Liver (tissue), 9 donors: Measurements from ENCODE around the gene RFPL3. TPM values are rescaled to one million over a fixed set of nuclear protein-coding genes. Genes with fewer than 3 reads are reported as not detected.

Source experiments
- DNase-seq: peaks from one replicate; pipeline ENCODE4 v3.0.0-alpha.2; 2017; ENCODE audit warnings: low spot score
- H3K27ac ChIP-seq, 2 donors: one replicate each; pipeline ENCODE4 v1.7.0; 2013; ENCODE audit warnings: inconsistent platforms in 2 of 2, low read length in 2 of 2, control low read depth in 1 of 2, low read depth in 1 of 2, mild to moderate bottlenecking in 1 of 2
- H3K27me3 ChIP-seq, 4 donors: one replicate each; pipeline versions ENCODE4 v1.6.1 to v1.7.0; 2013; ENCODE audit warnings: low read length in 3 of 4, inconsistent platforms in 1 of 4, mild to moderate bottlenecking in 1 of 4, moderate library complexity in 1 of 4; ENCODE audit not compliant: control insufficient read depth in 4 of 4, insufficient read depth in 4 of 4
- H3K36me3 ChIP-seq, 4 donors: one replicate each; pipeline versions ENCODE4 v1.6.1 to v1.7.0; 2013; ENCODE audit warnings: low read length in 3 of 4, mild to moderate bottlenecking in 3 of 4, low read depth in 1 of 4, moderate library complexity in 1 of 4; ENCODE audit not compliant: control insufficient read depth in 4 of 4, insufficient read depth in 3 of 4
- H3K4me1 ChIP-seq, 4 donors: one replicate each; pipeline versions ENCODE4 v1.6.1 to v1.7.0; 2013; ENCODE audit warnings: low read length in 3 of 4, mild to moderate bottlenecking in 3 of 4, moderate library complexity in 1 of 4; ENCODE audit not compliant: control insufficient read depth in 4 of 4, insufficient read depth in 4 of 4
- H3K4me3 ChIP-seq, 3 donors: one replicate each; pipeline versions ENCODE4 v1.6.1 to v1.7.0; 2013; ENCODE audit warnings: low read length in 3 of 3, control low read depth in 1 of 3, low read depth in 1 of 3, mild to moderate bottlenecking in 1 of 3
- H3K9ac ChIP-seq, 2 donors: one replicate each; pipeline ENCODE4 v1.7.0; 2013; ENCODE audit warnings: low read length in 2 of 2, mild to moderate bottlenecking in 2 of 2, moderate library complexity in 2 of 2, control low read depth in 1 of 2, low read depth in 1 of 2
- H3K9me3 ChIP-seq, 4 donors: one replicate each; pipeline versions ENCODE4 v1.6.1 to v1.7.0; 2013; ENCODE audit warnings: low read length in 3 of 4; ENCODE audit not compliant: control insufficient read depth in 4 of 4
- EGR1 ChIP-seq, 2 donors: IDR thresholded peaks; 2 replicates each; pipeline ENCODE4 v1.6.1; 2016 to 2018; ENCODE audit warnings: antibody characterized with exemption in 2 of 2, low read depth in 2 of 2
- FOXA1 ChIP-seq: IDR thresholded peaks from 2 replicates; pipeline ENCODE4 v1.6.1; 2016; ENCODE audit warnings: antibody characterized with exemption
- FOXA2 ChIP-seq: IDR thresholded peaks from 2 replicates; pipeline ENCODE4 v1.6.1; 2016; ENCODE audit warnings: antibody characterized with exemption
- GABPA ChIP-seq, 2 donors: IDR thresholded peaks in 1 of 2; conservative IDR thresholded peaks in 1 of 2; 2 replicates each; pipeline ENCODE4 v1.6.1; 2016; ENCODE audit warnings: antibody characterized with exemption in 2 of 2, mild to moderate bottlenecking in 1 of 2, moderate library complexity in 1 of 2
- HNF4A ChIP-seq, 2 donors: conservative IDR thresholded peaks; 2 replicates each; pipeline ENCODE4 v1.6.1; 2016; ENCODE audit warnings: antibody characterized with exemption in 2 of 2, mild to moderate bottlenecking in 2 of 2
- HNF4G ChIP-seq: IDR thresholded peaks from 2 replicates; pipeline ENCODE4 v1.6.1; 2016; ENCODE audit warnings: antibody characterized with exemption
- JUND ChIP-seq, 2 donors: IDR thresholded peaks; 2 replicates each; pipeline ENCODE4 v1.6.1; 2016; ENCODE audit warnings: antibody characterized with exemption in 2 of 2
- NR2F2 ChIP-seq: IDR thresholded peaks from 2 replicates; pipeline ENCODE4 v1.6.1; 2016; ENCODE audit warnings: antibody characterized with exemption
- RAD21 ChIP-seq, 2 donors: IDR thresholded peaks; 2 replicates each; pipeline ENCODE4 v1.6.1; 2016; ENCODE audit warnings: antibody characterized with exemption in 2 of 2, mild to moderate bottlenecking in 2 of 2
- RXRA ChIP-seq, 2 donors: IDR thresholded peaks; 2 replicates each; pipeline ENCODE4 v1.6.1; 2017 to 2018; ENCODE audit warnings: antibody characterized with exemption in 2 of 2, mild to moderate bottlenecking in 1 of 2
- SP1 ChIP-seq: IDR thresholded peaks from 2 replicates; pipeline ENCODE4 v1.6.1; 2018; ENCODE audit warnings: antibody characterized with exemption, mild to moderate bottlenecking
- TAF1 ChIP-seq: conservative IDR thresholded peaks from 2 replicates; pipeline ENCODE4 v1.6.1; 2016; ENCODE audit warnings: antibody characterized with exemption, mild to moderate bottlenecking
- YY1 ChIP-seq: IDR thresholded peaks from 2 replicates; pipeline ENCODE4 v1.6.1; 2016; ENCODE audit warnings: antibody characterized with exemption, mild to moderate bottlenecking
- WGBS: extraction: QIAGEN DNeasy Blood & Tissue Kit; methylation state at CpG from one replicate; pipeline ENCODE4 v1.1.7; 2013; 5-methylcytosine and 5-hydroxymethylcytosine counted together
- polyA plus RNA-seq, 2 donors: library from polyadenylated mRNA; stranded (reverse) in 1 of 2; unstranded in 1 of 2; fragments of 200-250 nt in 1 of 2; fragments of >200 nt in 1 of 2; fragmentation: Nextera tagmentation in 1 of 2; extraction: Ambion mirVana in 1 of 2; gene quantifications; one replicate each; pipeline versions ENCODE4 v1.2.1 to v1.2.3, GENCODE V29; 2013 to 2015
- total RNA-seq, 2 donors: library from RNA; depleted of rRNA; stranded (reverse); fragments of >200 nt; gene quantifications; one replicate each; pipeline ENCODE4 v1.2.3, GENCODE V29; 2014
- TF ChIP-seq, protein P1 (sequence below): IDR thresholded peaks from 2 replicates; pipeline ENCODE4 v1.6.1; 2016; ENCODE audit warnings: antibody characterized with exemption, mild to moderate bottlenecking
- TF ChIP-seq, protein P2 (sequence below): IDR thresholded peaks from 2 replicates; pipeline ENCODE4 v1.6.1; 2016; ENCODE audit warnings: antibody characterized with exemption
- TF ChIP-seq, protein P3 (sequence below): IDR thresholded peaks from 2 replicates; pipeline ENCODE4 v1.6.1; 2016; ENCODE audit warnings: antibody characterized with exemption
- TF ChIP-seq, protein P4 (sequence below): fragments of 150-350 bp; IDR thresholded peaks from 2 replicates; pipeline ENCODE4 v1.5.1; 2017; ENCODE audit warnings: improper control_type of control experiment, low read depth, low read length; ENCODE audit not compliant: missing input control
- TF ChIP-seq, protein P5 (sequence below): IDR thresholded peaks from 2 replicates; pipeline ENCODE4 v1.6.1; 2016; ENCODE audit warnings: antibody characterized with exemption
- donor health status: healthy.
- donor health status: healthy.
- donor health status: healthy.
- donor health status: healthy.
- donor health status: healthy.

The RFPL3 gene
- total and polyA plus RNA-seq, 4 donors: not detected

DNA sequence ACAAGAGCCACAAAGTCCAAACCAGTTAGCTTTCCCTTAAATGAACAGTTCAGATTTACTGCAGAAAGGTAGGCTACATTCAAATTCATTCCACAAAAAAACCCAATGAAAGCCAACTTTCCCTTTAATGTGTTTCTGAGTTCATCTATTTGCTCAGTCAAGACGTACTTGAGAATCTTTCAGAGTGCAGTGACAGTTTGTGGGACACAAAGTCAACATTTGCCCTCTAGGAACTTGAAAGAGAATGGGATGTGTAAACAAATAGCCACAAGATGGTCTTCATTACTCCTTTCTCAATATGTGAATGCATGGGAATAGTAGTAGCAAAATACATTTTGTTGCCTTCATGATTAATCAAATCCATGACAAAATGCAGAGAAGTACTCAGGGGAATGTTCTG lies 38.6 kb downstream of the RFPL3 start:
- TF ChIP-seq, protein P1, sequence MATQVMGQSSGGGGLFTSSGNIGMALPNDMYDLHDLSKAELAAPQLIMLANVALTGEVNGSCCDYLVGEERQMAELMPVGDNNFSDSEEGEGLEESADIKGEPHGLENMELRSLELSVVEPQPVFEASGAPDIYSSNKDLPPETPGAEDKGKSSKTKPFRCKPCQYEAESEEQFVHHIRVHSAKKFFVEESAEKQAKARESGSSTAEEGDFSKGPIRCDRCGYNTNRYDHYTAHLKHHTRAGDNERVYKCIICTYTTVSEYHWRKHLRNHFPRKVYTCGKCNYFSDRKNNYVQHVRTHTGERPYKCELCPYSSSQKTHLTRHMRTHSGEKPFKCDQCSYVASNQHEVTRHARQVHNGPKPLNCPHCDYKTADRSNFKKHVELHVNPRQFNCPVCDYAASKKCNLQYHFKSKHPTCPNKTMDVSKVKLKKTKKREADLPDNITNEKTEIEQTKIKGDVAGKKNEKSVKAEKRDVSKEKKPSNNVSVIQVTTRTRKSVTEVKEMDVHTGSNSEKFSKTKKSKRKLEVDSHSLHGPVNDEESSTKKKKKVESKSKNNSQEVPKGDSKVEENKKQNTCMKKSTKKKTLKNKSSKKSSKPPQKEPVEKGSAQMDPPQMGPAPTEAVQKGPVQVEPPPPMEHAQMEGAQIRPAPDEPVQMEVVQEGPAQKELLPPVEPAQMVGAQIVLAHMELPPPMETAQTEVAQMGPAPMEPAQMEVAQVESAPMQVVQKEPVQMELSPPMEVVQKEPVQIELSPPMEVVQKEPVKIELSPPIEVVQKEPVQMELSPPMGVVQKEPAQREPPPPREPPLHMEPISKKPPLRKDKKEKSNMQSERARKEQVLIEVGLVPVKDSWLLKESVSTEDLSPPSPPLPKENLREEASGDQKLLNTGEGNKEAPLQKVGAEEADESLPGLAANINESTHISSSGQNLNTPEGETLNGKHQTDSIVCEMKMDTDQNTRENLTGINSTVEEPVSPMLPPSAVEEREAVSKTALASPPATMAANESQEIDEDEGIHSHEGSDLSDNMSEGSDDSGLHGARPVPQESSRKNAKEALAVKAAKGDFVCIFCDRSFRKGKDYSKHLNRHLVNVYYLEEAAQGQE: no peak
- TF ChIP-seq, protein P2, sequence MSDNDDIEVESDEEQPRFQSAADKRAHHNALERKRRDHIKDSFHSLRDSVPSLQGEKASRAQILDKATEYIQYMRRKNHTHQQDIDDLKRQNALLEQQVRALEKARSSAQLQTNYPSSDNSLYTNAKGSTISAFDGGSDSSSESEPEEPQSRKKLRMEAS: no peak
- TF ChIP-seq, protein P3, sequence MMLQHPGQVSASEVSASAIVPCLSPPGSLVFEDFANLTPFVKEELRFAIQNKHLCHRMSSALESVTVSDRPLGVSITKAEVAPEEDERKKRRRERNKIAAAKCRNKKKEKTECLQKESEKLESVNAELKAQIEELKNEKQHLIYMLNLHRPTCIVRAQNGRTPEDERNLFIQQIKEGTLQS: no peak
- TF ChIP-seq HNF4A (conservative IDR thresholded peaks at IDR 0.05) (no peak), SP1 (no peak), NR2F2 (no peak), HNF4G (no peak), YY1 (no peak), FOXA2 (no peak), EGR1 (IDR thresholded peaks at IDR 0.05; ENCODE audit: low read depth in 2 of 2) (no peak), RXRA (IDR thresholded peaks at IDR 0.05) (no peak), TAF1 (no peak), FOXA1 (no peak), RAD21 (IDR thresholded peaks at IDR 0.05) (no peak), GABPA (IDR thresholded peaks at IDR 0.05 in 1 of 2, conservative IDR thresholded peaks at IDR 0.05 in 1 of 2) (no peak), JUND (IDR thresholded peaks at IDR 0.05) (no peak)
- TF ChIP-seq, protein P4, sequence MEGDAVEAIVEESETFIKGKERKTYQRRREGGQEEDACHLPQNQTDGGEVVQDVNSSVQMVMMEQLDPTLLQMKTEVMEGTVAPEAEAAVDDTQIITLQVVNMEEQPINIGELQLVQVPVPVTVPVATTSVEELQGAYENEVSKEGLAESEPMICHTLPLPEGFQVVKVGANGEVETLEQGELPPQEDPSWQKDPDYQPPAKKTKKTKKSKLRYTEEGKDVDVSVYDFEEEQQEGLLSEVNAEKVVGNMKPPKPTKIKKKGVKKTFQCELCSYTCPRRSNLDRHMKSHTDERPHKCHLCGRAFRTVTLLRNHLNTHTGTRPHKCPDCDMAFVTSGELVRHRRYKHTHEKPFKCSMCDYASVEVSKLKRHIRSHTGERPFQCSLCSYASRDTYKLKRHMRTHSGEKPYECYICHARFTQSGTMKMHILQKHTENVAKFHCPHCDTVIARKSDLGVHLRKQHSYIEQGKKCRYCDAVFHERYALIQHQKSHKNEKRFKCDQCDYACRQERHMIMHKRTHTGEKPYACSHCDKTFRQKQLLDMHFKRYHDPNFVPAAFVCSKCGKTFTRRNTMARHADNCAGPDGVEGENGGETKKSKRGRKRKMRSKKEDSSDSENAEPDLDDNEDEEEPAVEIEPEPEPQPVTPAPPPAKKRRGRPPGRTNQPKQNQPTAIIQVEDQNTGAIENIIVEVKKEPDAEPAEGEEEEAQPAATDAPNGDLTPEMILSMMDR: no peak
- TF ChIP-seq, protein P5, sequence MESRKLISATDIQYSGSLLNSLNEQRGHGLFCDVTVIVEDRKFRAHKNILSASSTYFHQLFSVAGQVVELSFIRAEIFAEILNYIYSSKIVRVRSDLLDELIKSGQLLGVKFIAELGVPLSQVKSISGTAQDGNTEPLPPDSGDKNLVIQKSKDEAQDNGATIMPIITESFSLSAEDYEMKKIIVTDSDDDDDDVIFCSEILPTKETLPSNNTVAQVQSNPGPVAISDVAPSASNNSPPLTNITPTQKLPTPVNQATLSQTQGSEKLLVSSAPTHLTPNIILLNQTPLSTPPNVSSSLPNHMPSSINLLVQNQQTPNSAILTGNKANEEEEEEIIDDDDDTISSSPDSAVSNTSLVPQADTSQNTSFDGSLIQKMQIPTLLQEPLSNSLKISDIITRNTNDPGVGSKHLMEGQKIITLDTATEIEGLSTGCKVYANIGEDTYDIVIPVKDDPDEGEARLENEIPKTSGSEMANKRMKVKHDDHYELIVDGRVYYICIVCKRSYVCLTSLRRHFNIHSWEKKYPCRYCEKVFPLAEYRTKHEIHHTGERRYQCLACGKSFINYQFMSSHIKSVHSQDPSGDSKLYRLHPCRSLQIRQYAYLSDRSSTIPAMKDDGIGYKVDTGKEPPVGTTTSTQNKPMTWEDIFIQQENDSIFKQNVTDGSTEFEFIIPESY: no peak
- Histone ChIP-seq H3K9me3 (no peaks in the 10 kb centered on the region), H3K36me3 (peaks cover 29 to 87% (median 70%) of the 10 kb centered on the region in 4 donors), H3K9ac (no peak overlapping the region), H3K27ac (no peak overlapping the region), H3K27me3 (no peaks in the 10 kb centered on the region), H3K4me1 (no peaks in the 10 kb centered on the region), H3K4me3 (no peak overlapping the region)
- DNase-seq: no peak
- WGBS: 91% methylated on average over 1 of the region's 1 CpG
